ENCODE data around the gene CACNA1G.

CACNA1G gene

DNA sequence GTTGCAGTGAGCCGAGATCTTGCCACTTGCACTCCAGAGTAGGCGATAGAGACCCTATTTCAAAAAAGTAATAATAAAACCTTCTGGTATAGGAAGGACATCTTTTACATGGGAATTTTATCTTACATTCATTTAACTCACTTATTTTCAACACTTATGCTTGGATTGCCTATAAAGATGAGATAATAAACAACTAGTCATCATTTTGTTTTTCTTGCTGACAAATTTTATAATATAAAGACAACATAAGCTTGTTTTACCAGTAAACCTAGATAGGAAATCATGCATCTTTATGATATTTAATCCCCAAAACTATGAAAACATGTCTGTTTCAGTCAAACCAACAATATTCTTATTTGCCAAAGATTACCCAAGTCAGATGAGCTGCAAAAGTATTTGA is 91.1 kb downstream of the CACNA1G start:
- no peak for DNase-seq (ENCODE audit: low spot score)

DNA sequence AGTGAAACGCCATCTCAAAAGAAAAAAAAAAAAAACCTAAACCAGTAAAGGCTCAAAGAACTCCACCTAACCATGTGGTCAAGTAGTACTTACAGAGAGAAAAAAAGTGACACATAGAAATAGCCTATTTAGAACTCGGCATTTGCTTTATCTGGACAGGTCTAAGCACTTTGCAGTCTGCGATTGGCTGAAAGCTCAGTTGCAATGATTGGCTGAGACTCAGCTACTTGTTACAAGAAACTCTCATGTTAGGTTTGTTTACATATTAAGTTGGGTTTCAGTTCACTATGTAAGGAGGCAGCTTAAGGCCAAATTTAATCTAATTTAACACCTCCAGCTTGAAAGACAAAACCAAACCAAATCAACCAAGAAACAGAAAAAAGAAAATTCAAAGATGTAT is 93.2 kb downstream of the CACNA1G start:
- no peak for DNase-seq (ENCODE audit: low spot score)

DNA sequence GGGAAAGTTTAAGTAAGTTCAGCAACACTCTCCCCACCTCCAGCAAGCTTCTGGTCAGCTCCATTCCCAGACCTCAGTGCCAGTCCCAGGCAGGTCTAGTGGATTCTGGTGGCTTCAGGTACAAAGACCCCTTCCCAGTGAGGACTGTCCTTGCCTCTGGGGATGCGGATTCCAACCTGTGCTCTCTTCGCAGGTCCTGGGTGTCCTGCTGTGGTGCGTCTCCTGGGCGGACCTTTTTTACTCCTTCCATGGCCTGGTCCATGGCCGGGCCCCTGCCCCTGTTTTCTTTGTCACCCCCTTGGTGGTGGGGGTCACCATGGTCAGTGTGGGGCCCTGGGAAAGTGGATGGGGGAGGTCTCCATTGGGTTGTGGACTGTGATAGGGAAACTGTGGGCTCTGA is 96.0 kb downstream of the CACNA1G start:
- no peak for DNase-seq (ENCODE audit: low spot score)

DNA sequence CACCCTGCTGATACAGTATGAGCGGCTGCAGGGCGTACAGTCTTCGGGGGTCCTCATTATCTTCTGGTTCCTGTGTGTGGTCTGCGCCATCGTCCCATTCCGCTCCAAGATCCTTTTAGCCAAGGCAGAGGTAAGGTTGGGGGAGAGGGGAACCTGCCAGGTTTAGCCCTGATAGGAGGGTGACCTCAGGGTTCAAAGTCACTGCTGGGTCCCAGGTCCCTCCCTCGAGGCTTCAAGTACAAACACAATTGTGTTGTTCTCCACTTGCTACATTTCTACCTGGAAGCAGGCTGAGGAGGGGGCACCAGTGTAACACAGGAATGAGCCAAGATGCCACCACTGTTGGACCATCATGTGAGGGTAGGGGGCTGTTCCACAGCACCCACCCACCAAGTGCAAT is 96.5 kb downstream of the CACNA1G start:
- DNase-seq (ENCODE audit: low spot score) = no peak

DNA sequence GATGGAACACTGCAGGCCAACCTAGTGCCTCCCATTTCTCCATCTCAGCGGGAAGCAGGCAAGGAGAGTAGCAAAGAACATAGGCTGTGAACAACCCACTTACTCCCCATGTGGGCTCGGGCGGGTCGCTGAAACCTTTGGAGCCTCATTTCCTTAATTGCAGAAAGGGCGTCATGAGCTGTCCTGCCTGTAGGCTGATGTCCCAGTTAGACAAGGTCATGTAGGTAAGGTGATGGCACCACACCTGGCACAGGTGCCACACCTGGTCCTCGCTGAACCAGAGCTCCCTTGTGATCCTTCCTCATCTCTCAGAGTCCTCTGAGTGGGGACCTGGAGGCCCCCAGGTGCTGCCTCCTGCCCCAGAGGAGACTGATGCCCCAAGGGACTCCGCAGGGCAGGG is 97.1 kb downstream of the CACNA1G start:
- DNase-seq (ENCODE audit: low spot score) = no peak

DNA sequence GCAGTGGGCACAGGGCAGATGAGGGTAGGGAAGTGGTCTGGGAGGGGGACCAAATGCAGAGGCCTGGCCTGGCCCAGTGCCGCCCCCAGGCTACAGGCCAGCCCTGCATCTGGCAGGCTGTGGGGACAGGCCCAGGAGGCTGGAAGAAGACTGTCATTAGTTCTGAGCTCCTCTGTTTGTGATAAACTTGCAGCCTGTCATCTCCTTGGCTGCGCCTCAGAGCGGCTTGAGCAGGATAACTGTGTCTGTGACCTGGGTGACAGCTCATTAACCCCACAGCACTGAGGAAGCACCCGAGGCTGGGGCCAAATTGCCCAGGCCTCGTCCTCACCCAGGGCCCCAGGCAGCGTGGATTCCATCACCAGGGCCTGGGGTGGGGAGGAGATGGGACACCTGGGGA is 98.1 kb downstream of the CACNA1G start:
- no peak for DNase-seq (ENCODE audit: low spot score)

DNA sequence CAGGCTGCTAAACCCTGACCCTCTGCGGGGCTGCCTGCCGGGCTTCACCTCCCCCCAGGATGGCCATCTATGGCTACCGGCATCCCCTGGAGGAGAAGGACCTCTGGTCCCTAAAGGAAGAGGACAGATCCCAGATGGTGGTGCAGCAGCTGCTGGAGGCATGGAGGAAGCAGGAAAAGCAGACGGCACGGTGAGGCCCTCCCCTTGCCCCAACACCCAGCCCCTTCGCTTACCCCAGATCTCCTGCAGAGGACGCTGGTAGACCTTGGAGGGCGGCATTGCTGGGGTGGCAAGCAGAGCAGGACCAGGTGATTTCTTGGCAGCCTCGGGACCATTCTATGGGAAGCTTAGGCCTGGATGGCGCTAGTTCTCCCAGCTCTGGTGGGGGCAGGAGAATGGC is 98.7 kb downstream of the CACNA1G start:
- DNase-seq (ENCODE audit: low spot score) = no peak

DNA sequence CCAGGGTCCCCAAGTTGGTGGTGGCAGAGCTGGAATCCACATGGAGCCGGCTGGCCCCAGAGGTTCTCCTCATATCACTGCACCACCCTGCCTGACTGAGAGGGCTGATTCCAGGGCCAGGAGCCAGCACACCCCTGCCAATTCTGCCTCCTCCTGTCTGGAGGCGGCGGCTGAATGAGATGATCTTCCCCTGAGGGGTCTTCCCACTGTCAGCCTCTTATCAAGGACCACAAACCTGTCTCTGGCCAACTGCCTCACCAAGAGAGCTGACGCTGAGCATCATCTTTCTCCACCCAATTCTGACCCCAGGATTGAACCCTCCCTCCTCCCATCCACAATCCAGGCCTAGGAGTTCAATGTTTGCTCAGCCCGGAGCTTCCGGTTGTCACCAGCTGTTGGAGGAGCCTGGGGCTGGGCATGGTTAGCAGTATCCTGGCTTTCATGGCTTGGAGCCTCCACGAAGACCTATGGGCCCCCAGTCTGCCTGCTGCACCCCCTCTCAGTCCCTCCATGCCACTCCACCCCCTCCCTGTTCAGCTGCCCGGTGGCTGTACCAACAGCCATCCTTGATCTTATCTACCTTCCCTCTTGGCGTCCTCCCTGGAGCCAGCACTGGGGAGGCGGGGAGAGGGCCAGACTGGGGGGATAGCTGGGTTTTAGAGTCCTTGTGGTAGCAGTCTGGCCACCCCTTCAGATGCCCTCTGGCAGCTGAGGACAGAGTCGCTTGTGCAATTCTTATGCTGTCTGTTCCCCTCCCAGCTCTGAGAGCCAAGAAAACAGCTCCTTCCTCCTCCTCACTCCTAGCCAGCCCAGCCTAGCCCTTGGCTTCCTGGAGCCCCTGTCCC is 99.7 kb downstream of the CACNA1G start:
- peak; percentile 47 for DNase-seq (ENCODE audit: low spot score)

DNA sequence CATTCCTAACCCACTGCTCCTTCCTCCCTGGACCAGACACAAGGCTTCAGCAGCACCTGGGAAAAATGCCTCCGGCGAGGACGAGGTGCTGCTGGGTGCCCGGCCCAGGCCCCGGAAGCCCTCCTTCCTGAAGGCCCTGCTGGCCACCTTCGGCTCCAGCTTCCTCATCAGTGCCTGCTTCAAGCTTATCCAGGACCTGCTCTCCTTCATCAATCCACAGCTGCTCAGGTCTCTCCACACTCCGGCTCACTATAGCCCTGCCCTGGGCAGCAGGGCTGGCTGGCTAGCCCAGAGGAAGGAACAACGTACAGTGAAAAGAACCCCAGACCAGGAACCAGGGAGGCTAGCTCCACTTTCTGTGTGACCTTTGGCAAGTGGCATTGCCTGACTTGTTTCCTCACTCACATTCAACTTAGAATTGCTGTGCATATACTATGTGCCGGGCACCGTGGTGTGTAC is 100.4 kb downstream of the CACNA1G start:
- DNase-seq (ENCODE audit: low spot score) = no peak

DNA sequence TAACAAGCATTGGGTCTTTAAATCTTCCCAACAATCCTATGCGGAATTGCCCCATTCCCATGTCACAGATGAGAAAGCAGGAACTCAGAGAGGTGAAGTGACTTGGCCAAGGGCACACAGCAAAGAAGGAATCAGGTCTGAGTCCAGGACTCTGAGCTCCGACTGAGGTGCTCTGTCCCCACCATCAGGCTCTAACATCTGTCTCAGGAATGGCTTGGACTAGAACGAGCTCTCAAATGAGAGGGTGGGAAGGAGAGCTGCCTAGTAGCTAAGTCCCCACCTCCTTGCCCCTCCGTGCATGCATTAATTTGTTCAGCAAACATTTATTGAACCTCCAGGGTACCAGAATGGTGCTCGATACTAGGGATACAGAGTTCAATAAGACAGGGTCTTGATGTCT is 100.8 kb downstream of the CACNA1G start:
- DNase-seq (ENCODE audit: low spot score) = no peak

DNA sequence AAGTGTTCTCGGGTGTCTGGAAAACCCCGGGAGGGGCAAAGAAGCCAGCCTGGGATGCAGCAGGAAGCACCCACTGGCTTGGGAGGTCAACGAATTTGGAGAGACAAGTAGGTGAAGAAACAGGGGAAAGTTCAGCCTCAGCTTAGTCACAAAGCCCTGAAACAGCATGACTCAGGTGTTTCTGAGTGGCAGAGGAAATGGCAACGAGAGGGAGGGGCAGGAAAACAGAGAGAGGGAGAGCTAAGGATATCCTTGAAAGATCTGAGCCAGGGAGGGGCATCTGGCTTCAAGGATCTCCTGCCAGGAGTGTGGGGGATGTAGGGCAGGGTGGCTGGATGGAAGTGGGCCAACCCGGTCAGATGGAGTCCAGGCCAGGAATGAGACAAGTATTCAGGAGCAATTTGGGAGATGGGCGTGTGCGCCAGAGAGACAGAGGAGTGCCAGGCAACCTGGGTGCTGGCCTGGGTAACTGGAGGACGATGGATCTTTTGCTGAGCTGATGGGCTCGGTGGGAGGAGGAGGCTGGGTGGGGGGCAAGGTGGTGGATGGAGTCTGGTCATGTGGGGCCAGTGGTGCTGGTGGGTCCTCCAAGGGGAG is 101.4 kb downstream of the CACNA1G start:
- DNase-seq (ENCODE audit: low spot score) = peak; percentile 85

DNA sequence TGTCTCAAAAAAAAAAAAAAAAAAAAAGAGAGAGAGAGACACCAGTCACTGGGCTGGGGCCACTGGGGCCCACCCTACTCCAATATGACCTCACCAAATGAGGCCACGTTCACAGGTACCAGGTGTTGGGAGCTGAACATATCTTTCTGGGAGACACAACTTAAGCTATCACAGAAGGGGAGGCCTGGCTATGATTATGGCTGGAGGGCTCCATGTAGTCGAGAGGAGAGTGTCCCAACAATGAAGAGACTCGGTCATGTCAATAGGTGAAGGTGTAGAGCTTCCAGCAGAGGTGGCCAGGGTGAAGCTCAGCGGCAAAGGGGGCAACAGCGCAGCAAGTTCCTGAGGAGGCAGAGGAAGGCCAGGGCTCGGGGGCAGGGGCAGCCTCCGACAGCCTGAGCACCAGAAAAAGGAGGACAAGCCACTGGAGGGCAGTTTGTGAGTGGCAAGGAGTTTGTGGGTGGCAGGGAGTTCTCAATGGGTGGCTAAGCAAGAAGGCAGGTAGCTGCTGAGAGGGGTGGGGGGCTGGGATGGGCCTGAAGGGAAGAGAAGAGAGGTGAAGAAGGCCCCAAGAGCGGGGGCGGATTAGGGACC is 102.2 kb downstream of the CACNA1G start:
- DNase-seq (ENCODE audit: low spot score) = no peak

DNA sequence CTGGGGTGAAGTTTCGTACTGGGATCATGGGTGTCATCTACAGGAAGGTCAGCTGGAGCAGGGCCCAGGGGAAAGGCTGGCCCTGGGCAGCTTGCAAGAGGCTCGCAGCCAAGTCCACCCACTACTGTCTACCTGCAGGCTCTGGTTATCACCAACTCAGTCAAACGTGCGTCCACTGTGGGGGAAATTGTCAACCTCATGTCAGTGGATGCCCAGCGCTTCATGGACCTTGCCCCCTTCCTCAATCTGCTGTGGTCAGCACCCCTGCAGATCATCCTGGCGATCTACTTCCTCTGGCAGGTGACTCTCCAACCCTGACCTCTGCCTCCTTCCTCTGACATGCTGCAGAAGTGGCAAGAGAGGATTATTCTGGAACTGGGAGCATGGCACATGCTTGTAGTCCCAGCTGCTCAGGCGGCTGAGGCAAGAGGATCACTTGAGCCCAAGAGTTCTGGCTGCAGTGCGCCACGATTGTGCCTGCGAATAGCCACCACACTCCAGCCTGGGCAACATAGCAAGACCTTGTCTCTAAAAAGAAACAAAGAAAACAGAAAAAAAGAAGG is 103.4 kb downstream of the CACNA1G start:
- no peak for DNase-seq (ENCODE audit: low spot score)

DNA sequence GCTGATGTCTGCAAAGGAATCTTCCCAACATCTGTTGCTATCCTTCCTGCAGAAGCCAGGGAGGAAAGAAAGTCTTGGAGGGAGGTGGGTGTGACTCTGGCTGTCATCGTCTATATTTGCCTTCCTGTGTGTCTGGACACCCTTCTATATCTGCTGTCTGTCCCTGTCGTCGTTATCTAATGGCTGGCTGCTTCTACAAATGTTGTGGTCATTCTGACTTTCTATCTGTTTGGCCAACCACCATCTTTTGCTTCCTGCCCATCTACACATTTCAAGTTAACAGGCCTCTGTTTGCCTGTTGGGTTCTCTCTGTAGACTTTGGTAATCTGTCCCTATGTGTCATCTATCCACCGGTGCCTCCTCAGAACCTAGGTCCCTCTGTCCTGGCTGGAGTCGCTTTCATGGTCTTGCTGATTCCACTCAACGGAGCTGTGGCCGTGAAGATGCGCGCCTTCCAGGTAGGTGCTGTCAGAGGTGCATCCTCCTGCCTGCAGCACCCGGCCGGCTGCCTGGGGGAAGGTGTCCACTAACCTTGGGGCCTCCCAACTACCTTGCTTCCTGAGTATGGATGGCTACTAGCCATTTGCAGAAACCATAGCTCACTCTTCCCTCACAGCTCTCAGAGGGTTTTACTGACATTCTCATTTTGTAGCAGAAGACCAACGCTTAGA is 104.4 kb downstream of the CACNA1G start:
- DNase-seq (ENCODE audit: low spot score) = no peak

DNA sequence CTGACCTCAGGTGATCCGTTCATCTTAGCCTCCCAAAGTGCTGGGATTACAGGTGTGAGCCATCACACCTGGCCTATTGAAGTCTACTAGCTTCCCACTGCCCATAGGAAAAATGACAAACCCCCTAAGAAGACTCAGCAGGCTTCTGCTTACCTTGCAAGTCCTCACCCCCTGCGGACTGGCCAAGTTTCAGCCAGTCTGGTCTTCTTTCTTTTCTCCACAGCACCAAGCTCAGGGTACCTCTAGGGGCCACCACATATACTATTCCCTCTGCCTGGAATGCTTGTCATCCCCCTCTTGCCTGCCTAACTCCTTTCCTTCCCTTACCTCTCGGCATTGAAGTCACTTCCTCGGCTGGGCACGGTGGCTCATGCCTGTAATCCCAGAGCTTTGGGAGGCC is 105.3 kb downstream of the CACNA1G start:
- no peak for DNase-seq (ENCODE audit: low spot score)

DNA sequence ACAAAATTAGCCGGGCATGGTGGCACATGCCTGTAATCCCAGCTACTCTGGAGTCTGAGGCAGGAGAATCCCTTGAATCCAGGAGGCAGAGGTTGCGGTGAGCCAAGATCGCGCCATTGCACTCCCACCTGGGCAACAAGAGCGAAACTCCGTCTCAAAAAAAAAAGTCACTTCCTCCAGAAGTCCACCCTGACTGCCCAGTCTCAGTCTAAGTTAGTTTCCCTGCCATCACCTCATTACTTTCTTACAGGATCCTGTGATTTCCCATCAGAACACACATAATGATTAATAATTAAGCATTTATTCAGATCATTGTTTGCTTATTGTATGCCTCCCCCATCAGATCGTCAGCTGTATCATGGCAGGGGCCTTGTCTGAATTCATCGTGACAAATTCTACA is 105.8 kb downstream of the CACNA1G start:
- DNase-seq (ENCODE audit: low spot score) = no peak

DNA sequence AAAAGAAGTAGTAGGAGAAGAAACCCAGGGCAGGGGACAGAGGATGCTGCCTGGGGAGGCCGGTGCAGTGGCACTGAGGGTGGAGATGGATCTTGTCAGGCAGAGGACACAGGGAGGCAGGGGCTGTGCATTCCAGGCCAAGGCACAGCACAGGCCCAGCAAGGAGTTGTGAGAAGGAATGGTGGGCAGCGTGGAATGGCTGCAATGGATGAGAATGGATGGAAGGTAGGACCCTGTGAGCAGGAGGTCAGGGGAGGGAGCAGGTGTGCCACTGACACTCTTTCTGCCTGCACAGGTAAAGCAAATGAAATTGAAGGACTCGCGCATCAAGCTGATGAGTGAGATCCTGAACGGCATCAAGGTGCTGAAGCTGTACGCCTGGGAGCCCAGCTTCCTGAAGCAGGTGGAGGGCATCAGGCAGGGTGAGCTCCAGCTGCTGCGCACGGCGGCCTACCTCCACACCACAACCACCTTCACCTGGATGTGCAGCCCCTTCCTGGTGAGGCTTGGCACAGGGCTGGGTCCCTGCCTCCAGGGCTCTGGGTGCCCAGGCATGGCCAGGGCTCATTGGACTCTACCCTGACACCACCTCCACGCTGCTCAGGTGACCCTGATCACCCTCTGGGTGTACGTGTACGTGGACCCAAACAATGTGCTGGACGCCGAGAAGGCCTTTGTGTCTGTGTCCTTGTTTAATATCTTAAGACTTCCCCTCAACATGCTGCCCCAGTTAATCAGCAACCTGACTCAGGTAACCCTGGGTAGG is 106.9 kb downstream of the CACNA1G start:
- DNase-seq (ENCODE audit: low spot score) = no peak

DNA sequence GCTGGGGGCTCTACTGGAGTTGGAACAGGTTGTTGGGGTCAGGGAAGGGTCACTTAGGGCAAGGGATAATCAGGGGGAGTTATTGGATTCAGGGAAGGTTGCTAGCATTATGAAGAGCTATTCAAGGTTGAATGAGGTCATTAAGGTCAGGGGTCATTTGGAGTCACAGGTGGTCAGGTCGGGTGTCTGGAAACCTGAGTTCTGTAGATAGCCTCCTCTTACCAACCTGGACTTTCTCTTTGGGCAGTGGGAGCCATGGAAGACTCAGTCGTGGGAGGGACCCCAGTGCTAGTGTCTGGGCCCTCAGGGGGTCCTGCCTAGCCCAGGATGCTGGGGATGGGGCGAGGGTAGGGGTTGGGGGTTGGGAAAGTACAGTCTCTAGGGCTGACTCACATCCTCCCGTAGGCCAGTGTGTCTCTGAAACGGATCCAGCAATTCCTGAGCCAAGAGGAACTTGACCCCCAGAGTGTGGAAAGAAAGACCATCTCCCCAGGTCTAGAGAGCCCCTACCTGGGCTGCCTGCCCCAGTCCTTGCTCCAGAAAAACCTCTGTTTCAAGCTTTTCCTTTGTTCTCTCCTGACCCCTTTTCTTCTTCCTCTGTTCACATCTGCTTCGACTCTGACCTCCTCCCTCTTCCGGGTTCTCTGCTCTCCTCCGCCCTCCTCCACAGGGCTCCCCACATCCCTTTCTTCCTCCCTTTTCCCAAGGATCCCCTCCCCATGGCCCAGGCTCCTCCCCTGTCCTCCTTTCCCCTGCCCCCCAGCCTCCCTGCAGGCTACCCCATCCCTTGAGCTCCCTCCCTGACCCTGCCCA is 107.7 kb downstream of the CACNA1G start:
- peak; percentile 59 for DNase-seq (ENCODE audit: low spot score)

DNA sequence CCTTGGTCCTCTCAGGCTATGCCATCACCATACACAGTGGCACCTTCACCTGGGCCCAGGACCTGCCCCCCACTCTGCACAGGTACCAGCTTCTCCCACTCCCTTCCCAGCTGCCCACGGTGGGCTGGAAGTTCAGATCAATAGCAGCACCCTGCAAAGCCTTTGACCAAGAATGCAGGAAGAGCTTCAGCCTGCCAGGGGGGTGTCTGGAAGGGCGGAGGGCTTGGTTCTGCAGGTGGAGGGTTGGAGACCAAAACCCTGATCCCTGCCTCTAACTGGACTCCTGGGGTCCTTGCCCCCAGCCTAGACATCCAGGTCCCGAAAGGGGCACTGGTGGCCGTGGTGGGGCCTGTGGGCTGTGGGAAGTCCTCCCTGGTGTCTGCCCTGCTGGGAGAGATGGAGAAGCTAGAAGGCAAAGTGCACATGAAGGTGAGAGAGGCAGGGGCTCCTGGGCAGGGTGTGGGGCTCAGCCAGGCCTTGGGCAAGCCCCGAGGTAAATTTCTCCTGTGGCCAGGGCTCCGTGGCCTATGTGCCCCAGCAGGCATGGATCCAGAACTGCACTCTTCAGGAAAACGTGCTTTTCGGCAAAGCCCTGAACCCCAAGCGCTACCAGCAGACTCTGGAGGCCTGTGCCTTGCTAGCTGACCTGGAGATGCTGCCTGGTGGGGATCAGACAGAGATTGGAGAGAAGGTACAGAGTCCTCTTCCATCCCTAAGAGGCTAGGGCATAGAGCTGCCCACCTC is 108.5 kb downstream of the CACNA1G start:
- no peak for DNase-seq (ENCODE audit: low spot score)

DNA sequence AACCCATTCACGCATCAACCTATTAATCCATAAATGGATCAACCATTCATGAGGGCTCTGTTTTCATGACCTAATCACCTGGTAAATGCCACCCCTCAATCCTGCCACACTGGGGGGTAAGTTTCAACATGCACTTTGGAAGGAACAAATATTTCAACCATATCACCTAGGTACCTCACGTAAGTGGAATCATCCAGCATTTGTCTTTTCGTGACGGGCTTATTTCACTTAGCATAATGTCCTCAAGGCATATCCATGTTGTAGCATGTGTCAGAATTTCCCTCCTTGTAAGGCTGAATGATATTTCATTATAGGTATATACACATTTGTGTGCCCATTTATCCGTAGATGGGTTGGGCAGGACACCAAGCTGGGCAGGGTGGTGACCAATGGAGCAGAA is 111.6 kb downstream of the CACNA1G start:
- no peak for DNase-seq (ENCODE audit: low spot score)
